K562 (cell line): ENCODE results near the gene HS3ST4. TPM values are rescaled to one million over a fixed set of nuclear protein-coding genes. Genes with fewer than 3 reads are reported as not detected.

Experiments used
- ATAC-seq: fragments of 200-7000 bp; cut with Tn5 transposase; 3 replicates; pipeline ENCODE4 v1.9.1; 2020; ENCODE audit warnings: moderate library complexity
- BruUV-seq: library from RNA; stranded (reverse); fragments of 400-500 nt; replicated peaks from 2 replicates; lab custom pipeline; 2021; lab: Mats Ljungman, UMichigan
- CTCF ChIA-PET: fragments of 300-600 bp; formaldehyde crosslinking; extraction: SDS; loops from one replicate; lab custom pipeline; 2021; ENCODE audit warnings: low intra/inter-chr PET ratio; lab: Yijun Ruan, JAX
- POLR2A ChIA-PET: fragments of 300-600, 350-650 bp; sonication (Branson Sonifier 250); formaldehyde crosslinking; extraction: SDS; loops from one replicate; lab custom pipeline; 2021; ENCODE audit warnings: antibody characterized with exemption, inconsistent platforms; lab: Yijun Ruan, JAX
- DNase-seq, 4 experiments: peaks; one replicate each; pipeline versions ENCODE4 v3.0.0 to v3.0.0-alpha.2; 2011 to 2018; ENCODE audit warnings: low spot score in 3 of 4, mixed read lengths in 3 of 4; ENCODE audit errors: extremely low read depth in 1 of 4
- FAIRE-seq: peaks from 2 replicates; lab custom pipeline; 2011; peaks lifted over from hg19 to GRCh38; lab: Jason Lieb, UNC
- H2AFZ ChIP-seq: 2 replicates; pipeline ENCODE4 v1.6.0; 2011; ENCODE audit warnings: low read depth, low read length, control low read depth, inconsistent platforms
- H3K27ac ChIP-seq: fragments of 200-600 bp; 3 replicates; pipeline ENCODE4 v1.8.0; 2011; ENCODE audit warnings: low read depth, mild to moderate bottlenecking, control low read depth, inconsistent platforms, low read length, moderate library complexity, mixed read lengths; ENCODE audit errors: extremely low read depth
- H3K27me3 ChIP-seq, 2 experiments: fragments of 300-600 bp in 1 of 2; 2 replicates in 1 of 2; 3 replicates in 1 of 2; pipeline versions ENCODE4 v1.6.0 to v1.8.0; 2011; ENCODE audit warnings: inconsistent platforms in 2 of 2, low read length in 2 of 2, mild to moderate bottlenecking in 1 of 2, mixed read lengths in 1 of 2, moderate library complexity in 1 of 2; ENCODE audit not compliant: control insufficient read depth in 2 of 2, insufficient read depth in 2 of 2
- H3K36me3 ChIP-seq: fragments of 300-600 bp; 3 replicates; pipeline ENCODE4 v1.8.0; 2011; ENCODE audit warnings: mild to moderate bottlenecking, low read length, inconsistent platforms; ENCODE audit not compliant: control insufficient read depth, insufficient read depth
- H3K4me1 ChIP-seq, 2 experiments: fragments of 200-600 bp in 1 of 2; replicated peaks in 1 of 2; 2 replicates in 1 of 2; 3 replicates in 1 of 2; pipeline versions ENCODE4 v1.5.1 to v1.8.0; 2011; ENCODE audit warnings: inconsistent platforms in 2 of 2, low read length in 2 of 2, mild to moderate bottlenecking in 1 of 2, mixed read lengths in 1 of 2, moderate library complexity in 1 of 2; ENCODE audit not compliant: control insufficient read depth in 2 of 2, insufficient read depth in 2 of 2
- H3K4me2 ChIP-seq: 2 replicates; pipeline ENCODE4 v1.6.1; 2011; ENCODE audit warnings: low read length, control low read depth, inconsistent platforms, mixed read lengths; ENCODE audit not compliant: insufficient read depth
- H3K4me3 ChIP-seq: fragments of 200-600 bp; sonication (generic), shearing (Covaris generic); 2 replicates; pipeline ENCODE4 v1.5.1; 2016; ENCODE audit warnings: control low read depth, inconsistent platforms
- H3K79me2 ChIP-seq: fragments of 200-600 bp; 3 replicates; pipeline ENCODE4 v1.8.0; 2011; ENCODE audit warnings: low read length, inconsistent platforms; ENCODE audit not compliant: control insufficient read depth, insufficient read depth
- H3K9ac ChIP-seq, 2 experiments: 2 replicates each; pipeline versions ENCODE4 v1.6.0 to v1.6.1; 2011; ENCODE audit warnings: low read depth in 2 of 2, low read length in 2 of 2, control low read depth in 1 of 2, inconsistent platforms in 1 of 2, mild to moderate bottlenecking in 1 of 2, mixed read lengths in 1 of 2; ENCODE audit not compliant: insufficient read depth in 1 of 2
- H3K9me1 ChIP-seq: one replicate; pipeline ENCODE4 v1.6.0; 2011; ENCODE audit warnings: inconsistent platforms, mild to moderate bottlenecking, low read length, moderate library complexity; ENCODE audit not compliant: control insufficient read depth, insufficient read depth
- H3K9me3 ChIP-seq: replicated peaks from 2 replicates; pipeline ENCODE4 v1.5.1; 2011; ENCODE audit warnings: low read depth, low read length, inconsistent platforms; ENCODE audit not compliant: control insufficient read depth, insufficient read depth
- H4K20me1 ChIP-seq: replicated peaks from 2 replicates; pipeline ENCODE4 v1.6.1; 2011; ENCODE audit warnings: low read length, inconsistent platforms, mixed read lengths; ENCODE audit not compliant: control insufficient read depth, insufficient read depth
- BHLHE40 ChIP-seq: IDR thresholded peaks from 2 replicates; pipeline ENCODE4 v1.6.1; 2011; ENCODE audit warnings: low read length, improper control_type of control experiment
- HMGXB4 ChIP-seq: sonication (generic); formaldehyde crosslinking; IDR thresholded peaks from 2 replicates; pipeline ENCODE4 v1.8.1; 2023; ENCODE audit warnings: mild to moderate bottlenecking, missing genetic modification reagents
- MLLT1 ChIP-seq, 2 experiments: fragments of 450-650 bp; IDR thresholded peaks; 2 replicates each; pipeline ENCODE4 v1.6.1; 2016
- PREB ChIP-seq: sonication (generic); formaldehyde crosslinking; IDR thresholded peaks from 2 replicates; pipeline ENCODE4 v1.8.1; 2023; ENCODE audit warnings: mild to moderate bottlenecking, missing genetic modification reagents
- PTRF ChIP-seq: fragments of 450-650 bp; IDR thresholded peaks from 2 replicates; pipeline ENCODE4 v1.6.1; 2016; ENCODE audit warnings: mild to moderate bottlenecking, missing genetic modification characterization, missing compliant biosample characterization
- RFX1 ChIP-seq: fragments of 450-650 bp; IDR thresholded peaks from 2 replicates; pipeline ENCODE4 v1.6.1; 2016; ENCODE audit warnings: mild to moderate bottlenecking, moderate library complexity
- ZKSCAN3 ChIP-seq: fragments of 250-450 bp; sonication (Bioruptor Pico); IDR thresholded peaks from 2 replicates; pipeline ENCODE4 v1.4.0; 2020
- WGBS: fragments of 100-300 bp; shearing (Covaris generic); methylation state at CpG from one replicate; pipeline ENCODE4 v1.1.6; 2016; ENCODE audit warnings: low coverage, mixed read lengths; ENCODE audit not compliant: insufficient coverage; ENCODE audit errors: missing lambda C conversion rate; 5-methylcytosine and 5-hydroxymethylcytosine counted together
- in situ Hi-C: fragments of 300-500 bp; cut with MboI; formaldehyde crosslinking; loops from 4 replicates; pipeline ENCODE4 v1.15.0; 2018; ENCODE audit warnings: inconsistent platforms, mixed read lengths
- intact Hi-C: fragments of 100-400 bp; cut with micrococcal nuclease; formaldehyde crosslinking; loops from 2 replicates; pipeline ENCODE4 v1.14.2; 2022
- polyA plus RNA-seq, 8 experiments: library from polyadenylated mRNA; depleted of rRNA in 4 of 8; stranded (reverse) in 5 of 8; unstranded in 3 of 8; fragments of >200 nt; fragmentation: Nextera tagmentation in 2 of 8; fragmentation: Illumina TruSeq in 1 of 8; extraction: Ambion mirVana in 2 of 8; extraction: Trizol in 1 of 8; gene quantifications; 2 replicates each; pipeline versions ENCODE4 v1.2.1 to v1.2.3, GENCODE V29; 2011 to 2014; ENCODE audit warnings: inconsistent platforms in 1 of 8, missing spikeins in 1 of 8
- total RNA-seq, 7 experiments: library from RNA; depleted of rRNA in 6 of 7; stranded (reverse); fragments of >200 nt in 6 of 7; fragmentation: Illumina TruSeq in 2 of 7; extraction: Trizol in 2 of 7; gene quantifications; 2 replicates each; pipeline versions ENCODE4 v1.2.1 to v1.2.3, GENCODE V29; 2011 to 2021; ENCODE audit warnings: low replicate concordance in 1 of 7
- TF ChIP-seq, protein P1 (sequence below): fragments of 450-650 bp; IDR thresholded peaks from 2 replicates; pipeline ENCODE4 v1.6.1; 2017; ENCODE audit warnings: antibody characterized with exemption
- TF ChIP-seq, protein P2 (sequence below), 2 experiments: fragments of 200-800 bp in 1 of 2; sonication (Bioruptor generic) in 1 of 2; sonication (generic) in 1 of 2; formaldehyde crosslinking in 1 of 2; IDR thresholded peaks in 1 of 2; conservative IDR thresholded peaks in 1 of 2; 2 replicates each; pipeline versions ENCODE4 v1.5.0 to v1.6.1; 2016 to 2020; ENCODE audit warnings: missing compliant biosample characterization in 1 of 2, missing genetic modification characterization in 1 of 2, missing genetic modification reagents in 1 of 2

Gene HS3ST4
- total and polyA plus RNA-seq, 9 of the 15 experiments (the other 6 are each of a cell fraction or from before 2014, with no cell fraction given), result not detected

DNA sequence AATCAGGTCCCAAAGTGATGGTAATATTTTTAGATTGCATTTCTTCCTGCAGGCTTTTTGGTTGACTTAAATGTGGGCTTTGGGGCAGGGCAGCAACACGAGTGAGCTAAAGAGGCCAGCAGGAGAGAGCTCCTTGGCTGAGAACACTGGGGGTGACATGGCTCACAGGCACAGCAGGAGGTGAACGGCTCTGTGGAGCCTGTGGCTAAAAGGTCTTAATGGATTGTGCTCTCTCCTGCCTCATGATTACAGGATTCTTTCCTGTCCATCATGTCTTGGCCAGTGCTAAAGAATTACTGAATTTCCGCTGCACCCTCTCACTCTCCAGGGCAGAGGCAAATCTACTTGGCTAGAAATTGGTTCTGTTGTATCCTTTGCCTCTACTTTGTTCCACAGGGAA lies 366.6 kb downstream of the HS3ST4 start (continued):
- TF ChIP-seq MLLT1 (IDR thresholded peaks at IDR 0.05), result no peak
- TF ChIP-seq, protein P1, sequence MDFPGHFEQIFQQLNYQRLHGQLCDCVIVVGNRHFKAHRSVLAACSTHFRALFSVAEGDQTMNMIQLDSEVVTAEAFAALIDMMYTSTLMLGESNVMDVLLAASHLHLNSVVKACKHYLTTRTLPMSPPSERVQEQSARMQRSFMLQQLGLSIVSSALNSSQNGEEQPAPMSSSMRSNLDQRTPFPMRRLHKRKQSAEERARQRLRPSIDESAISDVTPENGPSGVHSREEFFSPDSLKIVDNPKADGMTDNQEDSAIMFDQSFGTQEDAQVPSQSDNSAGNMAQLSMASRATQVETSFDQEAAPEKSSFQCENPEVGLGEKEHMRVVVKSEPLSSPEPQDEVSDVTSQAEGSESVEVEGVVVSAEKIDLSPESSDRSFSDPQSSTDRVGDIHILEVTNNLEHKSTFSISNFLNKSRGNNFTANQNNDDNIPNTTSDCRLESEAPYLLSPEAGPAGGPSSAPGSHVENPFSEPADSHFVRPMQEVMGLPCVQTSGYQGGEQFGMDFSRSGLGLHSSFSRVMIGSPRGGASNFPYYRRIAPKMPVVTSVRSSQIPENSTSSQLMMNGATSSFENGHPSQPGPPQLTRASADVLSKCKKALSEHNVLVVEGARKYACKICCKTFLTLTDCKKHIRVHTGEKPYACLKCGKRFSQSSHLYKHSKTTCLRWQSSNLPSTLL, result no peak

DNA sequence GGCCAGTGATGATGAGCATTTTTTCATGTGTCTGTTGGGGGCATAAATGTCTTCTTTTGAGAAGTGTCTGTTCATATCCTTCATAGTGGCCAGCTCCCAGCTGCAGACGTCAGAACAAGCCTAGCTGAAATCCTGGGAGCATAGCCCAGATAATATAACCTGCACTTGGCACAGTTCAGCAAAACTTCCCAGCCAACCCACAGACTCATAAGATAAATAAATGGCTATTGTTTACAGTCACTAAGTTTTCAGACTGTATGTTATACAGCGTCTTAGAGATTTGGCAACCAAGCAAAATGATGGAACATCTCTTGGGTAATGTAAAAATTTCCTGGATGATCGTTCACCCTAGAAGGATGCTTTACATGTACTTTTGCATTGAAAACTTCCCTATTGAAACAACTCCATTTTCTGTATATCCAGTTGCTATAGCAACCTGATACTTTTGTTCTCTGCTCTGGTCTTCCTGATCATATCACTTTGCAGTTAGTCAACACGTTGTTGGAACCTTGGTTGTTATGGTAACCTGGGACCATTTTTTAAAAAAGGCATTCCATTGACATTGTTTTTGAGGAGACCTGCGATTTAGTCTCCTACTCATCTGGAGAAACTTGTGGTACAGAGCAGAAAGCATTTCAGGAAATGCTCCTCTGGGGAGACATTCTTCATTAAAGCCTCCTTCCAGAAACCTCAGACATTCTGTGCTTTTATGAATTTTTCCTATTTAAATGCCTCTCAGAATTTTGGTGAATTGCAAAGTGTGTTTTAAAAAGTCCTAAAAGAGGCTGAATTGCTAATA lies 378.7 kb downstream of the HS3ST4 start:
- no peak for FAIRE-seq
- intact Hi-C loops (no loop called here), in situ Hi-C loops (no loop called here)
- no peak overlapping the region for H3K27ac ChIP-seq
- no peak overlapping the region for H2AFZ ChIP-seq
- no peaks in the 10 kb centered on the region for H3K79me2 ChIP-seq
- ChIA-PET POLR2A (no interaction called here), CTCF (no interaction called here)
- no peak overlapping the region for H3K4me3 ChIP-seq
- TF ChIP-seq RFX1 (peak; percentile 73), ZKSCAN3 (no peak), PREB (CRISPR knock-in tag) (no peak), BHLHE40 (no peak), PTRF (tag) (no peak), HMGXB4 (CRISPR knock-in tag) (no peak)
- TF ChIP-seq, protein P2, sequence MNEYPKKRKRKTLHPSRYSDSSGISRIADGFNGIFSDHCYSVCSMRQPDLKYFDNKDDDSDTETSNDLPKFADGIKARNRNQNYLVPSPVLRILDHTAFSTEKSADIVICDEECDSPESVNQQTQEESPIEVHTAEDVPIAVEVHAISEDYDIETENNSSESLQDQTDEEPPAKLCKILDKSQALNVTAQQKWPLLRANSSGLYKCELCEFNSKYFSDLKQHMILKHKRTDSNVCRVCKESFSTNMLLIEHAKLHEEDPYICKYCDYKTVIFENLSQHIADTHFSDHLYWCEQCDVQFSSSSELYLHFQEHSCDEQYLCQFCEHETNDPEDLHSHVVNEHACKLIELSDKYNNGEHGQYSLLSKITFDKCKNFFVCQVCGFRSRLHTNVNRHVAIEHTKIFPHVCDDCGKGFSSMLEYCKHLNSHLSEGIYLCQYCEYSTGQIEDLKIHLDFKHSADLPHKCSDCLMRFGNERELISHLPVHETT (CRISPR knock-in tag; conservative IDR thresholded peaks at IDR 0.05 in 1 of 2, IDR thresholded peaks at IDR 0.05 in 1 of 2), result no peak
- WGBS, result 0% methylated on average over 5 of the region's 5 CpGs
- DNase-seq, result no peak
- H3K9ac ChIP-seq, result no peak overlapping the region
- ATAC-seq, result no peak
- no TSS peak for BruUV-seq
- H3K4me1 ChIP-seq, result no peaks in the 10 kb centered on the region
- no peaks in the 10 kb centered on the region for H4K20me1 ChIP-seq
- H3K36me3 ChIP-seq, result no peaks in the 10 kb centered on the region
- no peaks in the 10 kb centered on the region for H3K27me3 ChIP-seq
- no peak overlapping the region for H3K4me2 ChIP-seq
- no peaks in the 10 kb centered on the region for H3K9me1 ChIP-seq
- no peaks in the 10 kb centered on the region for H3K9me3 ChIP-seq
